Left ventricle myocardium superior (tissue), 1 donor: ENCODE results near the gene RAD9A. TPM values are rescaled to one million over a fixed set of nuclear protein-coding genes. Genes with fewer than 3 reads are reported as not detected.

Experiments used
- ATAC-seq: fragments of 200-7000 bp; cut with Tn5 transposase; one replicate; pipeline ENCODE4 v1.9.1; 2020; ENCODE audit warnings: mild to moderate bottlenecking, moderate library complexity
- DNase-seq: peaks from one replicate; pipeline ENCODE4 v3.0.0-alpha.2; 2020
- intact Hi-C: fragments of 100-400 bp; cut with micrococcal nuclease; formaldehyde crosslinking; loops from one replicate; pipeline ENCODE4 v1.11.0; 2022
- total RNA-seq: library from RNA; stranded (reverse); fragmentation: NEBNext Ultra II Directional; extraction: Animal tissue kit (Norgen Biotek cat#: 25700); gene quantifications from one replicate; pipeline ENCODE4 v1.2.1, GENCODE V29; 2021
- donor health status: DM: no; HTN: yes; CAD: no; lungs with severe emphysema.

RAD9A gene
- total RNA-seq, 1 donor from 2014 or later: 5.8 TPM

GRCh38 chr11:67356387-67356863, 35.4 kb upstream of the RAD9A start:
- DNase-seq (no peak), ATAC-seq (no peak)
- intact Hi-C loops: no loop called here

GRCh38 chr11:67356864-67357561, 34.8 kb upstream of the RAD9A start:
- intact Hi-C loops: no loop called here
- DNase-seq (peak; percentile 57), ATAC-seq (no peak)

- ATAC-seq (no peak), DNase-seq (no peak)
- intact Hi-C loops: no loop called here
Observed at GRCh38 chr11:67357831-67358670, 33.7 kb upstream of the RAD9A start.

- intact Hi-C loops: no loop called here
- no peak for ATAC-seq
- DNase-seq: no peak
Observed at GRCh38 chr11:67364169-67364568, 27.6 kb upstream of the RAD9A start.

- intact Hi-C loops: no loop called here
- DNase-seq (no peak), ATAC-seq (no peak)
Observed at GRCh38 chr11:67364783-67365722, 26.7 kb upstream of the RAD9A start.

- intact Hi-C loops: no loop called here
- DNase-seq: no peak
- no peak for ATAC-seq
Observed at GRCh38 chr11:67365736-67366444, 25.9 kb upstream of the RAD9A start.

GRCh38 chr11:67366546-67366945, 25.2 kb upstream of the RAD9A start:
- peak; percentile 47 for ATAC-seq
- intact Hi-C loops: no loop called here
- no peak for DNase-seq

- intact Hi-C loops: no loop called here
- DNase-seq: no peak
Observed at GRCh38 chr11:67366961-67367760, 24.6 kb upstream of the RAD9A start.

GRCh38 chr11:67367761-67368227, 24.0 kb upstream of the RAD9A start:
- DNase-seq (no peak), ATAC-seq (no peak)
- intact Hi-C loops: no loop called here

More at GRCh38 chr11:67366961-67367760, 24.6 kb upstream of the RAD9A start:
- ATAC-seq: peak; percentile 19

- intact Hi-C loops: no loop called here
- DNase-seq: no peak
- no peak for ATAC-seq
Observed at GRCh38 chr11:67368621-67369020, 23.2 kb upstream of the RAD9A start.

- intact Hi-C loops: no loop called here
- ATAC-seq: no peak
- DNase-seq: no peak
Observed at GRCh38 chr11:67369275-67369674, 22.5 kb upstream of the RAD9A start.

GRCh38 chr11:67369801-67370284, 21.9 kb upstream of the RAD9A start:
- ATAC-seq (no peak), DNase-seq (no peak)
- intact Hi-C loops: no loop called here

GRCh38 chr11:67370351-67371076, 21.3 kb upstream of the RAD9A start:
- ATAC-seq (no peak), DNase-seq (no peak)
- intact Hi-C loops: no loop called here

GRCh38 chr11:67371189-67371910, 20.4 kb upstream of the RAD9A start:
- DNase-seq: no peak
- ATAC-seq: peak; percentile 17
- intact Hi-C loops: no loop called here

- intact Hi-C loops: no loop called here
- ATAC-seq: no peak
- no peak for DNase-seq
Observed at GRCh38 chr11:67371911-67372320, 19.9 kb upstream of the RAD9A start.

- intact Hi-C loops: no loop called here
- DNase-seq (peak; percentile 67), ATAC-seq (peak; percentile 29)
Observed at GRCh38 chr11:67372321-67372992, 19.3 kb upstream of the RAD9A start.
